ENCODE results near the gene IL15. TPM values are rescaled to one million over a fixed set of nuclear protein-coding genes. Genes with fewer than 3 reads are reported as not detected.

The IL15 gene
- total and polyA plus RNA-seq, 2 of the 8 experiments (the other 6 are each of a cell fraction or from before 2014, with no cell fraction given): 0.30 to 0.61 TPM

- DNase-seq (ENCODE audit: low read depth in 1 of 2, low spot score in 2 of 2) (no peak), FAIRE-seq (no peak)
- H2BK15ac ChIP-seq (ENCODE audit: low read length): no peak overlapping the region
- H3K36me3 ChIP-seq (ENCODE audit: control insufficient read depth in 2 of 4, insufficient read depth in 4 of 4, low read length in 3 of 4): no peaks in the 10 kb centered on the region
- no peak overlapping the region for H2BK5ac ChIP-seq (ENCODE audit: low read depth, low read length)
- no peaks in the 10 kb centered on the region for H4K20me1 ChIP-seq (replicated peaks in 1 of 2; ENCODE audit: control insufficient read depth in 1 of 2, insufficient read depth in 2 of 2, low read length in 2 of 2)
- H3K23ac ChIP-seq (ENCODE audit: insufficient read length): no peak overlapping the region
- no peak overlapping the region for H2AK5ac ChIP-seq (ENCODE audit: low read depth, low read length)
- H3K27ac ChIP-seq (ENCODE audit: low read depth, low read length): no peak overlapping the region
- no peaks in the 10 kb centered on the region for H3K79me2 ChIP-seq (ENCODE audit: control insufficient read depth in 1 of 2, insufficient read depth in 2 of 2, low read length in 2 of 2)
- H3K27me3 ChIP-seq (replicated peaks in 1 of 4; ENCODE audit: control insufficient read depth in 3 of 4, extremely low read depth in 1 of 4, insufficient read depth in 3 of 4, low read length in 3 of 4): no peaks in the 10 kb centered on the region
- no peak overlapping the region for H3K9ac ChIP-seq (replicated peaks in 1 of 4; ENCODE audit: extremely low read depth in 1 of 4, low read depth in 3 of 4, low read length in 3 of 4)
- no peak overlapping the region for H3K4me2 ChIP-seq (ENCODE audit: insufficient read depth in 1 of 2, low read depth in 2 of 2, low read length in 2 of 2)
- H3K23me2 ChIP-seq (ENCODE audit: low read depth, low read length): no peaks in the 10 kb centered on the region
- WGBS, 2 experiments (ENCODE audit: extremely low coverage in 1 of 2, insufficient coverage in 1 of 2, insufficient read length in 1 of 2, insufficient replicate concordance in 2 of 2, low coverage in 1 of 2, low lambda C conversion rate in 2 of 2, missing lambda C conversion rate in 1 of 2): 93% methylated on average over 8 of the region's 8 CpGs; no CpG with 5 or more reads in 1 of the 2 experiments
- H2BK12ac ChIP-seq (ENCODE audit: low read depth, low read length): no peak overlapping the region
- ChIA-PET CTCF (ENCODE audit: partially characterized antibody) (interaction anchor here (3.9 kb wide), 1 partner anchor 16 kb away, joined by 18 read pairs; no protein-coding TSS in a partner anchor), POLR2A (ENCODE audit: partially characterized antibody) (no interaction called here)
- H3K79me1 ChIP-seq (ENCODE audit: low read depth, low read length): no peaks in the 10 kb centered on the region
- no peak overlapping the region for H4K5ac ChIP-seq (ENCODE audit: insufficient read length, low read depth, low read length)
- H3K4me1 ChIP-seq (replicated peaks in 1 of 4; ENCODE audit: control insufficient read depth in 3 of 4, insufficient read depth in 4 of 4, low read length in 3 of 4): no peaks in the 10 kb centered on the region
- H3K4ac ChIP-seq (replicated peaks; ENCODE audit: insufficient read length, low read depth, low read length): no peak overlapping the region
- no peak overlapping the region for H4K91ac ChIP-seq (replicated peaks; ENCODE audit: insufficient read length, low read length)
- H3K4me3 ChIP-seq (ENCODE audit: extremely low read depth in 1 of 4, insufficient read depth in 2 of 4, low read depth in 3 of 4, low read length in 4 of 4): no peak overlapping the region
- H2BK120ac ChIP-seq (replicated peaks; ENCODE audit: low read depth, low read length): no peak overlapping the region
- H3K18ac ChIP-seq (ENCODE audit: extremely low read depth, low read length): no peak overlapping the region
- H2BK20ac ChIP-seq (ENCODE audit: low read length): no peak overlapping the region
- no peak overlapping the region for H2AFZ ChIP-seq (ENCODE audit: low read length)
- no peaks in the 10 kb centered on the region; a peak in 1 of 4 replicates for H3K9me3 ChIP-seq (ENCODE audit: insufficient read depth in 2 of 2, low read depth in 1 of 2, low read length in 1 of 2)
- H3K14ac ChIP-seq (ENCODE audit: insufficient read length): no peak overlapping the region
- H3K56ac ChIP-seq (replicated peaks; ENCODE audit: insufficient read length, low read depth, low read length): no peak overlapping the region
- no peak overlapping the region for H4K8ac ChIP-seq (ENCODE audit: extremely low read depth, insufficient read depth, low read length)
- TF ChIP-seq BRCA1 (IDR thresholded peaks at IDR 0.05; ENCODE audit: low read depth, low read length) (no peak), SIN3A (conservative IDR thresholded peaks at IDR 0.05 in 1 of 2, IDR thresholded peaks at IDR 0.05 in 1 of 2; ENCODE audit: low read depth in 1 of 2, low read length in 2 of 2) (no peak)
Measured at GRCh38 chr4:141686146-141686775, 49.9 kb downstream of the IL15 start.

All from H1 (cell line).